OCI-LY7 (cell line): Measurements from ENCODE around the gene PRR14.

Source experiments
- CTCF ChIP-seq: fragments of 200-600 bp; sonication (generic); conservative IDR thresholded peaks from 2 replicates; pipeline ENCODE4 v1.5.1; 2014; ENCODE audit warnings: mild to moderate bottlenecking, antibody characterized with exemption, low read length, moderate library complexity, mixed read lengths
- EZH2phosphoT487 ChIP-seq: fragments of 200-600 bp; sonication (generic); IDR thresholded peaks from 2 replicates; pipeline ENCODE4 v1.6.1; 2018; ENCODE audit warnings: low read depth, borderline replicate concordance, mild to moderate bottlenecking, mixed run types, antibody characterized with exemption, low read length, moderate library complexity, mixed read lengths

- TF ChIP-seq CTCF, result no peak
- no peak for TF ChIP-seq EZH2phosphoT487
Measured at GRCh38 chr16:30605158-30605557, 45.6 kb upstream of the PRR14 start.
